ENCODE measurements around the gene ANKRD29. TPM values are rescaled to one million over a fixed set of nuclear protein-coding genes. Genes with fewer than 3 reads are reported as not detected.

The ANKRD29 gene
- total and polyA plus RNA-seq, 2 experiments from 2014 or later, result 6.6 to 36.6 TPM

GRCh38 chr18:23645568-23646175, 17.0 kb downstream of the ANKRD29 start:
- Histone ChIP-seq H3K27me3 (ENCODE audit: insufficient read depth) (no peaks in the 10 kb centered on the region), H3K36me3 (ENCODE audit: insufficient read depth) (0 out of 2 replicates have a peak, but pooled peaks cover 6% of the 10 kb centered on the region), H2AFZ (no peak overlapping the region), H3K9me2 (ENCODE audit: insufficient read depth) (no peaks in the 10 kb centered on the region), H3K27ac (ENCODE audit: low read depth) (no peak overlapping the region), H3K4me2 (no peak overlapping the region), H3K4me1 (ENCODE audit: insufficient read depth) (no peaks in the 10 kb centered on the region), H3K4me3 (no peak overlapping the region), H4K20me1 (replicated peaks; ENCODE audit: insufficient read depth) (0 out of 2 replicates have a peak, but pooled peaks cover 4% of the 10 kb centered on the region), H3K79me2 (replicated peaks; ENCODE audit: insufficient read depth) (no peaks in the 10 kb centered on the region), H3F3A (replicated peaks; ENCODE audit: low read depth) (no peaks in the 10 kb centered on the region)
- no peak overlapping the region for H3K27ac Mint-ChIP-seq
- no peak for DNase-seq (ENCODE audit: low spot score)
- no peak for TF ChIP-seq STAT1 (IDR thresholded peaks at IDR 0.05; ENCODE audit: unreplicated experiment)
- TF ChIP-seq EZH2 (IDR thresholded peaks at IDR 0.05; ENCODE audit: low read depth, unreplicated experiment), result no peak
- TF ChIP-seq JUNB (IDR thresholded peaks at IDR 0.05; ENCODE audit: unreplicated experiment), result no peak
- TF ChIP-seq ZNF331 (CRISPR knock-in tag; IDR thresholded peaks at IDR 0.05; ENCODE audit: low read depth), result no peak
- no peak for TF ChIP-seq CTCF (conservative IDR thresholded peaks at IDR 0.05; ENCODE audit: low read depth in 2 of 2)
- TF ChIP-seq, protein P1, sequence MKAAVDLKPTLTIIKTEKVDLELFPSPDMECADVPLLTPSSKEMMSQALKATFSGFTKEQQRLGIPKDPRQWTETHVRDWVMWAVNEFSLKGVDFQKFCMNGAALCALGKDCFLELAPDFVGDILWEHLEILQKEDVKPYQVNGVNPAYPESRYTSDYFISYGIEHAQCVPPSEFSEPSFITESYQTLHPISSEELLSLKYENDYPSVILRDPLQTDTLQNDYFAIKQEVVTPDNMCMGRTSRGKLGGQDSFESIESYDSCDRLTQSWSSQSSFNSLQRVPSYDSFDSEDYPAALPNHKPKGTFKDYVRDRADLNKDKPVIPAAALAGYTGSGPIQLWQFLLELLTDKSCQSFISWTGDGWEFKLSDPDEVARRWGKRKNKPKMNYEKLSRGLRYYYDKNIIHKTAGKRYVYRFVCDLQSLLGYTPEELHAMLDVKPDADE (IDR thresholded peaks at IDR 0.05), result no peak
- TF ChIP-seq CREB1 (CRISPR knock-in tag; IDR thresholded peaks at IDR 0.05; ENCODE audit: low read depth), result no peak
- no peak for TF ChIP-seq ZNF114 (CRISPR knock-in tag; IDR thresholded peaks at IDR 0.05)
- TF ChIP-seq POLR2AphosphoS5 (IDR thresholded peaks at IDR 0.05; ENCODE audit: low read depth), result no peak
- TF ChIP-seq, protein P2, sequence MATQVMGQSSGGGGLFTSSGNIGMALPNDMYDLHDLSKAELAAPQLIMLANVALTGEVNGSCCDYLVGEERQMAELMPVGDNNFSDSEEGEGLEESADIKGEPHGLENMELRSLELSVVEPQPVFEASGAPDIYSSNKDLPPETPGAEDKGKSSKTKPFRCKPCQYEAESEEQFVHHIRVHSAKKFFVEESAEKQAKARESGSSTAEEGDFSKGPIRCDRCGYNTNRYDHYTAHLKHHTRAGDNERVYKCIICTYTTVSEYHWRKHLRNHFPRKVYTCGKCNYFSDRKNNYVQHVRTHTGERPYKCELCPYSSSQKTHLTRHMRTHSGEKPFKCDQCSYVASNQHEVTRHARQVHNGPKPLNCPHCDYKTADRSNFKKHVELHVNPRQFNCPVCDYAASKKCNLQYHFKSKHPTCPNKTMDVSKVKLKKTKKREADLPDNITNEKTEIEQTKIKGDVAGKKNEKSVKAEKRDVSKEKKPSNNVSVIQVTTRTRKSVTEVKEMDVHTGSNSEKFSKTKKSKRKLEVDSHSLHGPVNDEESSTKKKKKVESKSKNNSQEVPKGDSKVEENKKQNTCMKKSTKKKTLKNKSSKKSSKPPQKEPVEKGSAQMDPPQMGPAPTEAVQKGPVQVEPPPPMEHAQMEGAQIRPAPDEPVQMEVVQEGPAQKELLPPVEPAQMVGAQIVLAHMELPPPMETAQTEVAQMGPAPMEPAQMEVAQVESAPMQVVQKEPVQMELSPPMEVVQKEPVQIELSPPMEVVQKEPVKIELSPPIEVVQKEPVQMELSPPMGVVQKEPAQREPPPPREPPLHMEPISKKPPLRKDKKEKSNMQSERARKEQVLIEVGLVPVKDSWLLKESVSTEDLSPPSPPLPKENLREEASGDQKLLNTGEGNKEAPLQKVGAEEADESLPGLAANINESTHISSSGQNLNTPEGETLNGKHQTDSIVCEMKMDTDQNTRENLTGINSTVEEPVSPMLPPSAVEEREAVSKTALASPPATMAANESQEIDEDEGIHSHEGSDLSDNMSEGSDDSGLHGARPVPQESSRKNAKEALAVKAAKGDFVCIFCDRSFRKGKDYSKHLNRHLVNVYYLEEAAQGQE (IDR thresholded peaks at IDR 0.05; ENCODE audit: unreplicated experiment), result no peak
- TF ChIP-seq ZNF462 (CRISPR knock-in tag; IDR thresholded peaks at IDR 0.05), result no peak
- no peak for TF ChIP-seq EZH2phosphoT487 (IDR thresholded peaks at IDR 0.05; ENCODE audit: unreplicated experiment)
- H3K27me3 Mint-ChIP-seq (ENCODE audit: insufficient read depth, low read depth, poor library complexity), result peaks cover 4% of the 10 kb centered on the region
- H3K9me3 Mint-ChIP-seq, result peaks cover 14% of the 10 kb centered on the region
- H3K4me1 Mint-ChIP-seq, result peaks cover 5% of the 10 kb centered on the region; the same call in 1 of the 3 replicates
- ATAC-seq, result no peak
- no peak overlapping the region for H3K4me3 Mint-ChIP-seq
- H3K36me3 Mint-ChIP-seq (ENCODE audit: low read depth), result peaks cover 15% of the 10 kb centered on the region
